Measurements from ENCODE around the gene ERC1. TPM values are rescaled to one million over a fixed set of nuclear protein-coding genes. Genes with fewer than 3 reads are reported as not detected.

Gene ERC1
- total RNA-seq, 4 donors from 2014 or later = 28.5 to 71.7 (median 38.5) TPM

- 90% methylated on average over 3 of the region's 3 CpGs for WGBS
- no peak overlapping the region for H3K27ac ChIP-seq
- TF ChIP-seq EP300 (IDR thresholded peaks at IDR 0.05) (no peak), POLR2A (IDR thresholded peaks at IDR 0.05) (no peak)
- no peaks in the 10 kb centered on the region for H3K9me3 ChIP-seq
- H3K4me3 ChIP-seq = no peak overlapping the region
- H3K4me1 ChIP-seq = peaks cover 36% of the 10 kb centered on the region
- peaks cover 38% of the 10 kb centered on the region for H3K27me3 ChIP-seq
- no peak for DNase-seq (ENCODE audit: low spot score in 2 of 2)
- H3K36me3 ChIP-seq = no peaks in the 10 kb centered on the region
Observed at GRCh38 chr12:1528791-1529190, 537.8 kb downstream of the ERC1 start.

GRCh38 chr12:1529228-1529861 lies 538.3 kb downstream of the ERC1 start:
- H3K4me1 ChIP-seq = peaks cover 36% of the 10 kb centered on the region
- no peak overlapping the region for H3K27ac ChIP-seq
- peaks cover 35% of the 10 kb centered on the region for H3K27me3 ChIP-seq
- peak overlapping the region; percentile 74 for H3K4me3 ChIP-seq
- 71% methylated on average over 11 of the region's 11 CpGs for WGBS
- H3K9me3 ChIP-seq = no peaks in the 10 kb centered on the region
- no peaks in the 10 kb centered on the region for H3K36me3 ChIP-seq
- no peak for TF ChIP-seq POLR2A (IDR thresholded peaks at IDR 0.05)
- no peak for TF ChIP-seq EP300 (IDR thresholded peaks at IDR 0.05)
- no peak for TF ChIP-seq CTCF (IDR thresholded peaks at IDR 0.05)
- TF ChIP-seq POLR2AphosphoS5 (IDR thresholded peaks at IDR 0.05) = no peak
- no peak for DNase-seq (ENCODE audit: low spot score in 2 of 2)

GRCh38 chr12:1529862-1530591 lies 539.0 kb downstream of the ERC1 start:
- no peak overlapping the region for H3K27ac ChIP-seq
- 5% methylated on average over 44 of the region's 101 CpGs for WGBS
- H3K9me3 ChIP-seq = no peaks in the 10 kb centered on the region
- H3K36me3 ChIP-seq = no peaks in the 10 kb centered on the region
- TF ChIP-seq POLR2AphosphoS5 (IDR thresholded peaks at IDR 0.05) = no peak
- no peak for TF ChIP-seq POLR2A (IDR thresholded peaks at IDR 0.05)
- no peak for TF ChIP-seq EP300 (IDR thresholded peaks at IDR 0.05)
- TF ChIP-seq CTCF (IDR thresholded peaks at IDR 0.05) = no peak
- H3K4me1 ChIP-seq = peaks cover 36% of the 10 kb centered on the region
- H3K4me3 ChIP-seq = peak overlapping the region; percentile 74
- DNase-seq (ENCODE audit: low spot score in 2 of 2) = no peak
- peaks cover 35% of the 10 kb centered on the region for H3K27me3 ChIP-seq

- Histone ChIP-seq H3K27me3 (peaks cover 35% of the 10 kb centered on the region), H3K27ac (no peak overlapping the region), H3K4me3 (peak overlapping the region; percentile 74), H3K36me3 (no peaks in the 10 kb centered on the region), H3K9me3 (no peaks in the 10 kb centered on the region), H3K4me1 (peaks cover 36% of the 10 kb centered on the region)
- 7% methylated on average over 5 of the region's 99 CpGs for WGBS
- TF ChIP-seq POLR2A (IDR thresholded peaks at IDR 0.05) = no peak
- no peak for TF ChIP-seq EP300 (IDR thresholded peaks at IDR 0.05)
- no peak for TF ChIP-seq POLR2AphosphoS5 (IDR thresholded peaks at IDR 0.05)
- TF ChIP-seq CTCF (IDR thresholded peaks at IDR 0.05) = no peak
- DNase-seq (ENCODE audit: low spot score in 2 of 2) = no peak
Observed at GRCh38 chr12:1530592-1531152, 539.6 kb downstream of the ERC1 start.

GRCh38 chr12:1531153-1531653 lies 540.2 kb downstream of the ERC1 start:
- Histone ChIP-seq H3K4me1 (peaks cover 36% of the 10 kb centered on the region), H3K4me3 (peak overlapping the region; percentile 74), H3K27ac (no peak overlapping the region), H3K27me3 (peaks cover 35% of the 10 kb centered on the region), H3K9me3 (no peaks in the 10 kb centered on the region), H3K36me3 (no peaks in the 10 kb centered on the region)
- no peak for DNase-seq (ENCODE audit: low spot score in 2 of 2)
- WGBS = 11% methylated on average over 11 of the region's 56 CpGs
- TF ChIP-seq POLR2A (IDR thresholded peaks at IDR 0.05) = no peak
- no peak for TF ChIP-seq POLR2AphosphoS5 (IDR thresholded peaks at IDR 0.05)
- TF ChIP-seq EP300 (IDR thresholded peaks at IDR 0.05) = no peak
- no peak for TF ChIP-seq CTCF (IDR thresholded peaks at IDR 0.05)

Measured in suprapubic skin (tissue), 4 donors.